WI38 (cell line): ENCODE results near the gene GALT.

Source experiments
- H3K4me3 ChIP-seq: 2 replicates; pipeline ENCODE4 v1.5.1; 2011; ENCODE audit warnings: low read depth, mild to moderate bottlenecking, control low read depth, low read length
- CTCF ChIP-seq: IDR thresholded peaks from 2 replicates; pipeline ENCODE4 v1.5.1; 2012; ENCODE audit warnings: low read depth, mild to moderate bottlenecking, control low read depth, low read length

The GALT gene

GRCh38 chr9:34620061-34620994, 26.1 kb upstream of the GALT start, which contains the start of gene DCTN3:
Gene DCTN3, minus strand, starts transcription at chr9:34620495. Its CDS starts 31 bp downstream, at chr9:34620464.
- peak within 1 kb of the TSS; percentile 99 for H3K4me3 ChIP-seq
- no peak for TF ChIP-seq CTCF

GRCh38 chr9:34623374-34624235, 22.9 kb upstream of the GALT start:
- no peak overlapping the region for H3K4me3 ChIP-seq
- TF ChIP-seq CTCF = no peak

DNA sequence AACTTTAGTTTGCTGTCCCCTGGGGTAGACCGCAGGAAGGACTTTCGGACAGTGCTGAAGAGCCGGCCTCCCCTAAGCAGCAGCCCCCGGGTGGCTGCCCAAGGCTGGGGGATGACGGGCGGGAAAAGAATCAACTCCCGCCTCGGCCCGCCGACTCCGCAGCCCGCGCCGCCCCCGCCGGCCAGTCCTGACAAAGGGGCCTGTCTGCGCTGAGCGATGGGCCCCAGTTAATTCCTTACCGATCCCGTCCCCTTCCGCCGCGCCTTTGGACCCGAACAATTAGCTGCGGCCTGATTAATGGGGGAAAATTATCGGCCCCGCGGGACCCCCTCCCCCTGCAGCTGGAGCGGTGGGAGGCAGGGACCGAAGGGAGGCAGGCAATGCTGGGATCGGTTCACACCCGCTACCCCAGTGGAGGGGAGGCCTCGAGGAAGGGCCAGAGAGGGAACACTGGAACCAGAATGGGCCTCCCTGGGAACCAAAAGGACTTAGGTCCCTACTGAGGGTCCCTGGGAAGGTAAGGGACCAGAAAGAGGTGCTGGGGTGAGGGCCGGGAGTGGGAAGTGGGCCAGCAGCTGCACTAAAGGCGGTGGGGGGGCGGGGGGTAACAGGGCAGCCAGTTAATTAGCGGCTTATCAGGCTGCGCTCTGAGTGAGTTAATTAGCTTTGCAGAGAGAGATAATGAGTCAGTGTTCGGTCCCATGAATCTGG, 21.8 kb upstream of the GALT start:
- no peak overlapping the region for H3K4me3 ChIP-seq
- no peak for TF ChIP-seq CTCF

DNA sequence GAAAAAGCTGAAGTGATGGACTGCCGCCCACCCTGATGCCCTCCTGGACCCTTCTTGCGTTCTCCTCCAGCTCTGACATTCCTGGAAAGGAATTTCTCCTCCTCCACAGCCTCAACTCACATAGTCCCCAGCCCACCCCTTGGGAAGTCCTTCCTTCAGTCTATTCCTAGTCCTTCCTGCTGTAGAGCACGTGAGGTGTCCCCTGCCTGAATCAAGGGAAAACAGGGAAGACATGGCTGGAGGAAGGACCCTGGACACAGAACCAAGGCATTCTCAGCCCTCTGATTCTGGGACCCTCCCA, 21.3 kb upstream of the GALT start:
- no peak overlapping the region for H3K4me3 ChIP-seq
- no peak for TF ChIP-seq CTCF

- H3K4me3 ChIP-seq = no peak overlapping the region
- TF ChIP-seq CTCF = no peak
Observed at GRCh38 chr9:34627716-34628655, 18.5 kb upstream of the GALT start.
